PC-3 (cell line): ENCODE results near the gene ZMYM2. TPM values are rescaled to one million over a fixed set of nuclear protein-coding genes. Genes with fewer than 3 reads are reported as not detected.

Experiments used
- ATAC-seq: fragments of 200-7000 bp; cut with Tn5 transposase; 2 replicates; pipeline ENCODE4 v1.9.1; 2020; ENCODE audit warnings: mild to moderate bottlenecking, moderate library complexity
- BruUV-seq: library from RNA; stranded (reverse); fragments of 400-500 nt; replicated peaks from 2 replicates; lab custom pipeline; 2021; lab: Mats Ljungman, UMichigan
- CTCF ChIA-PET: fragments of 300-600 bp; sonication (Branson Sonifier 250); formaldehyde crosslinking; loops from one replicate; lab custom pipeline; 2022; ENCODE audit warnings: antibody characterized with exemption; lab: Charles Lee
- POLR2A ChIA-PET: fragments of 300-600 bp; sonication (Branson Sonifier 250); formaldehyde crosslinking; loops from one replicate; lab custom pipeline; 2022; ENCODE audit warnings: antibody characterized with exemption; ENCODE audit not compliant: unreplicated experiment; lab: Charles Lee
- DNase-seq: peaks from one replicate; pipeline ENCODE4 v3.0.0-alpha.2; 2015
- H2AFZ ChIP-seq: fragments of 300-600 bp; sonication (generic); 2 replicates; pipeline ENCODE4 v1.6.0; 2016; ENCODE audit warnings: antibody characterized with exemption, low read length
- H3F3A ChIP-seq: fragments of 300-600 bp; sonication (generic); one replicate; pipeline ENCODE4 v1.6.0; 2017; ENCODE audit warnings: antibody characterized with exemption, low read length, control low read depth, mild to moderate bottlenecking; ENCODE audit not compliant: unreplicated experiment
- H3K27ac ChIP-seq: fragments of 300-600 bp; sonication (generic); 2 replicates; pipeline ENCODE4 v1.5.1; 2016; ENCODE audit warnings: mild to moderate bottlenecking, low read length
- H3K27me3 ChIP-seq: fragments of 300-600 bp; sonication (generic); 2 replicates; pipeline ENCODE4 v1.6.1; 2016; ENCODE audit warnings: low read length, mixed read lengths
- H3K36me3 ChIP-seq: fragments of 300-600 bp; sonication (generic); 2 replicates; pipeline ENCODE4 v1.6.1; 2016; ENCODE audit warnings: low read depth, mixed run types, low read length, mixed read lengths
- H3K4me1 ChIP-seq: fragments of 300-600 bp; sonication (generic); 2 replicates; pipeline ENCODE4 v1.5.1; 2016; ENCODE audit warnings: low read length; ENCODE audit not compliant: insufficient read depth
- H3K4me2 ChIP-seq: fragments of 300-600 bp; sonication (generic); 2 replicates; pipeline ENCODE4 v1.6.0; 2016; ENCODE audit warnings: low read length
- H3K4me3 ChIP-seq: fragments of 300-600 bp; sonication (generic); 2 replicates; pipeline ENCODE4 v1.5.1; 2016; ENCODE audit warnings: mild to moderate bottlenecking, low read length, mixed read lengths
- H3K79me2 ChIP-seq: fragments of 300-600 bp; sonication (generic); 2 replicates; pipeline ENCODE4 v1.6.1; 2017; ENCODE audit warnings: low read length, mixed read lengths
- H3K9ac ChIP-seq: fragments of 300-600 bp; sonication (generic); 2 replicates; pipeline ENCODE4 v1.6.0; 2016; ENCODE audit warnings: mild to moderate bottlenecking, low read length
- H3K9me2 ChIP-seq: fragments of 300-600 bp; sonication (generic); replicated peaks from 2 replicates; pipeline ENCODE4 v1.6.1; 2016; ENCODE audit warnings: mixed run types, low read length, mixed read lengths
- H3K9me3 ChIP-seq: fragments of 300-600 bp; sonication (generic); 2 replicates; pipeline ENCODE4 v1.6.1; 2016; ENCODE audit warnings: low read length, mixed read lengths
- H4K20me1 ChIP-seq: fragments of 300-600 bp; sonication (generic); 2 replicates; pipeline ENCODE4 v1.6.1; 2016; ENCODE audit warnings: low read length, mixed read lengths
- EZH2 ChIP-seq: fragments of 300-600 bp; sonication (generic); IDR thresholded peaks from one replicate; pipeline ENCODE4 v1.6.1; 2017; ENCODE audit warnings: antibody characterized with exemption, mild to moderate bottlenecking, low read length; ENCODE audit not compliant: unreplicated experiment
- EZH2phosphoT487 ChIP-seq: fragments of 300-600 bp; sonication (generic); IDR thresholded peaks from 2 replicates; pipeline ENCODE4 v1.6.1; 2018; ENCODE audit warnings: mild to moderate bottlenecking, antibody characterized with exemption, low read length, borderline replicate concordance
- intact Hi-C: fragments of 100-400 bp; cut with micrococcal nuclease; formaldehyde crosslinking; loops from 2 replicates; pipeline ENCODE4 v1.9.0; 2023
- total RNA-seq: library from RNA; depleted of rRNA; stranded (reverse); fragments of >200 nt; gene quantifications from 2 replicates; pipeline ENCODE4 v1.2.3, GENCODE V29; 2014
- TF ChIP-seq, protein P1 (sequence below): fragments of 300-600 bp; sonication (generic); conservative IDR thresholded peaks from 2 replicates; pipeline ENCODE4 v1.5.1; 2017; ENCODE audit warnings: antibody characterized with exemption, low read depth, mild to moderate bottlenecking, low read length

The ZMYM2 gene
- total RNA-seq, 1 experiment from 2014 or later = 34.7 TPM

DNA sequence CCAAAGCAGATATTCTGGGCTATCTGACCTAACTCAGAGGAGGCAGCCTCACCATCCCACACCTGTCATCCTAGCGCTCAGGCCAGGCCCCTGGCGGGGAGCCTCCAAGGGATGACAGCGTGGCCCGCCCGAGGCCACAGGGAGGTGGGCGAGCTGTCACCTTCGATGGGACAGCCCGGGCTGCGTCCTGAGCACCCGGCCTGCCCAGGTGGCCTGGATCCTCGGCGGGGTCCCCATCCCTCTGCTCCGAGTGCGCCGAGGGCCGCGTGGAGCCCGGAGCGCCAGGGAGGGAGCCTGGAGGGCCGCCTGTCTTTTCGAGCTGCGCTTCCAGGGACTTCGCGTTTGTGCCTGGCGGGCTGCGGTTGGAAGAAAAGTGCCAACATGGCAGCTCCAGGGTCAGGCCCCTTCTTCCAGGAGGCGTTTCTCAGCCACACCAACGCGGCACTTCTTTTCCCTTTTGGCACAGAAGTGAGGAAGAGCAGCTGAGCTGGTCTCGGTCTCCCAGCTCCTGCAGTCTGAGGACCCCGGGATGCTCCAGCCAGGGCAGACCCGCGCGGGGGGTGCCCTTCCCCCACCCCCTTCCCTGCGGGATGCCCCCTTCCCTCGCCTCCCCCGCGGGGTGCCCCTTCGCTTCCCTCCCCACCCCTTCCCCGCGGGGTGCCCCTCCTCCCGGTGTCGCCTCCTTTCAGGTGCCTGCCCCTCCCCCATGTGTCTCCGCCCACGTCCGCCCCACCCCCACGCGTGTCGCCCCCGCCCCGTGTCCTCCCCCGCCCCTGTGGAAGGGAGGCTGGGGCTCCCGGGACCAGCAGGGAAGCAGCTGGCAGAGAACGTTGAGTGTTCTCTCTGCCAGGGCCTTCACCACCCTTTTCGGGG, 160.0 kb downstream of the ZMYM2 start:
- H3K4me2 ChIP-seq = peak overlapping the region; percentile 89
- peak overlapping the region; percentile 68 for H3K9ac ChIP-seq
- ChIA-PET CTCF (interaction anchor here (0.5 kb wide), 1 partner anchor 283 kb away, joined by 3 read pairs; no protein-coding TSS in a partner anchor), POLR2A (interaction anchor here (0.5 to 1.0 kb wide), 3 partner anchors 9 to 1375 kb away, joined by 3 to 4 read pairs (median 3); no protein-coding TSS in a partner anchor)
- intact Hi-C loops = no loop called here
- H3K9me2 ChIP-seq = no peaks in the 10 kb centered on the region
- no peaks in the 10 kb centered on the region for H3K9me3 ChIP-seq
- H2AFZ ChIP-seq = peak overlapping the region; percentile 99
- H3K27me3 ChIP-seq = no peaks in the 10 kb centered on the region
- peaks cover 20% of the 10 kb centered on the region for H3K4me1 ChIP-seq
- no peaks in the 10 kb centered on the region for H3K79me2 ChIP-seq
- BruUV-seq = no TSS peak
- DNase-seq (peak; percentile 26), ATAC-seq (peak; percentile 10)
- TF ChIP-seq, protein P1, sequence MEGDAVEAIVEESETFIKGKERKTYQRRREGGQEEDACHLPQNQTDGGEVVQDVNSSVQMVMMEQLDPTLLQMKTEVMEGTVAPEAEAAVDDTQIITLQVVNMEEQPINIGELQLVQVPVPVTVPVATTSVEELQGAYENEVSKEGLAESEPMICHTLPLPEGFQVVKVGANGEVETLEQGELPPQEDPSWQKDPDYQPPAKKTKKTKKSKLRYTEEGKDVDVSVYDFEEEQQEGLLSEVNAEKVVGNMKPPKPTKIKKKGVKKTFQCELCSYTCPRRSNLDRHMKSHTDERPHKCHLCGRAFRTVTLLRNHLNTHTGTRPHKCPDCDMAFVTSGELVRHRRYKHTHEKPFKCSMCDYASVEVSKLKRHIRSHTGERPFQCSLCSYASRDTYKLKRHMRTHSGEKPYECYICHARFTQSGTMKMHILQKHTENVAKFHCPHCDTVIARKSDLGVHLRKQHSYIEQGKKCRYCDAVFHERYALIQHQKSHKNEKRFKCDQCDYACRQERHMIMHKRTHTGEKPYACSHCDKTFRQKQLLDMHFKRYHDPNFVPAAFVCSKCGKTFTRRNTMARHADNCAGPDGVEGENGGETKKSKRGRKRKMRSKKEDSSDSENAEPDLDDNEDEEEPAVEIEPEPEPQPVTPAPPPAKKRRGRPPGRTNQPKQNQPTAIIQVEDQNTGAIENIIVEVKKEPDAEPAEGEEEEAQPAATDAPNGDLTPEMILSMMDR = no peak
- TF ChIP-seq EZH2 = no peak
- TF ChIP-seq EZH2phosphoT487 = no peak
- H3K27ac ChIP-seq = peak overlapping the region; percentile 27; the same call in 1 of the 2 replicates
- H3F3A ChIP-seq = no peaks in the 10 kb centered on the region
- peak overlapping the region; percentile 66 for H3K4me3 ChIP-seq
- H4K20me1 ChIP-seq = no peaks in the 10 kb centered on the region
- no peaks in the 10 kb centered on the region for H3K36me3 ChIP-seq

DNA sequence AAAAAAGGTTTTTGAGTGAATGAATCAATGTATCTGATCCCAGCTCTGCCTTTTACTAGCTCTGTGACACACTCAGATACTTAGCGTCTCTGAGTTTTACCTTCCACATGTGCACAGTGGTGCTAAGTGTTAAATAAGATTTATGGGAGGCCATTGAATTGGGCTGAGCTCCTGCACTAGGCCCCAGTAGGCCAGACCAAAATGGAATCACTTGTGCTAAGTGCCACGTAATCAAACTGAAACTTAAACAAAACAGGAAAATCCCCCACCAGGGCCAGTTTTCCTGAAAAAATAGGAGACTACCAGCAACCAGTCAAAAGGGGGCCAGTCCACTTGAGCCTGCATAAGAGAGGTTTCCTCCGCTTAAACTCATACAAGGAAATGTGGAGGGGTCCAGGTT, 161.4 kb downstream of the ZMYM2 start:
- Histone ChIP-seq H3F3A (no peaks in the 10 kb centered on the region), H3K4me3 (peak overlapping the region; percentile 68), H2AFZ (peak overlapping the region; percentile 81), H3K4me2 (peak overlapping the region; percentile 91), H3K4me1 (peaks cover 23% of the 10 kb centered on the region), H3K36me3 (no peaks in the 10 kb centered on the region), H3K27me3 (no peaks in the 10 kb centered on the region), H3K27ac (peak overlapping the region; percentile 27), H3K9me3 (no peaks in the 10 kb centered on the region), H4K20me1 (no peaks in the 10 kb centered on the region), H3K79me2 (no peaks in the 10 kb centered on the region), H3K9me2 (no peaks in the 10 kb centered on the region), H3K9ac (peak overlapping the region; percentile 21)
- intact Hi-C loops = no loop called here
- TSS peak; percentile 83 for BruUV-seq
- DNase-seq (no peak), ATAC-seq (no peak)
- CTCF ChIA-PET = interaction anchor here (0.7 kb wide), 1 partner anchor 18 kb away, joined by 3 read pairs; no protein-coding TSS in a partner anchor
- POLR2A ChIA-PET = interaction anchor here (0.5 to 0.7 kb wide), 3 partner anchors 9 to 405 kb away, joined by 4 read pairs; partner anchors contain the start of gene CRYL1
- TF ChIP-seq, protein P1 = no peak
- TF ChIP-seq EZH2phosphoT487 (no peak), EZH2 (no peak)
